Activated CD4-positive, alpha-beta T cell treated with anti-CD3 and anti-CD28 coated beads, Interleukin-2, Interleukin-6, amounts not matched to agents 100 ng/mL and 50 ng/mL, durations not matched to agents 16 hours and 8 hours (primary cell): ENCODE results near the gene OSBPL8.
A peak's percentile ranks its signal among the peaks of the same experiment; 100 is the strongest.

Experiments used
- DNase-seq: peaks from one replicate; pipeline ENCODE4 v3.0.0-alpha.2; 2020

The OSBPL8 gene, protein sequence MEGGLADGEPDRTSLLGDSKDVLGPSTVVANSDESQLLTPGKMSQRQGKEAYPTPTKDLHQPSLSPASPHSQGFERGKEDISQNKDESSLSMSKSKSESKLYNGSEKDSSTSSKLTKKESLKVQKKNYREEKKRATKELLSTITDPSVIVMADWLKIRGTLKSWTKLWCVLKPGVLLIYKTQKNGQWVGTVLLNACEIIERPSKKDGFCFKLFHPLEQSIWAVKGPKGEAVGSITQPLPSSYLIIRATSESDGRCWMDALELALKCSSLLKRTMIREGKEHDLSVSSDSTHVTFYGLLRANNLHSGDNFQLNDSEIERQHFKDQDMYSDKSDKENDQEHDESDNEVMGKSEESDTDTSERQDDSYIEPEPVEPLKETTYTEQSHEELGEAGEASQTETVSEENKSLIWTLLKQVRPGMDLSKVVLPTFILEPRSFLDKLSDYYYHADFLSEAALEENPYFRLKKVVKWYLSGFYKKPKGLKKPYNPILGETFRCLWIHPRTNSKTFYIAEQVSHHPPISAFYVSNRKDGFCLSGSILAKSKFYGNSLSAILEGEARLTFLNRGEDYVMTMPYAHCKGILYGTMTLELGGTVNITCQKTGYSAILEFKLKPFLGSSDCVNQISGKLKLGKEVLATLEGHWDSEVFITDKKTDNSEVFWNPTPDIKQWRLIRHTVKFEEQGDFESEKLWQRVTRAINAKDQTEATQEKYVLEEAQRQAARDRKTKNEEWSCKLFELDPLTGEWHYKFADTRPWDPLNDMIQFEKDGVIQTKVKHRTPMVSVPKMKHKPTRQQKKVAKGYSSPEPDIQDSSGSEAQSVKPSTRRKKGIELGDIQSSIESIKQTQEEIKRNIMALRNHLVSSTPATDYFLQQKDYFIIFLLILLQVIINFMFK

DNA sequence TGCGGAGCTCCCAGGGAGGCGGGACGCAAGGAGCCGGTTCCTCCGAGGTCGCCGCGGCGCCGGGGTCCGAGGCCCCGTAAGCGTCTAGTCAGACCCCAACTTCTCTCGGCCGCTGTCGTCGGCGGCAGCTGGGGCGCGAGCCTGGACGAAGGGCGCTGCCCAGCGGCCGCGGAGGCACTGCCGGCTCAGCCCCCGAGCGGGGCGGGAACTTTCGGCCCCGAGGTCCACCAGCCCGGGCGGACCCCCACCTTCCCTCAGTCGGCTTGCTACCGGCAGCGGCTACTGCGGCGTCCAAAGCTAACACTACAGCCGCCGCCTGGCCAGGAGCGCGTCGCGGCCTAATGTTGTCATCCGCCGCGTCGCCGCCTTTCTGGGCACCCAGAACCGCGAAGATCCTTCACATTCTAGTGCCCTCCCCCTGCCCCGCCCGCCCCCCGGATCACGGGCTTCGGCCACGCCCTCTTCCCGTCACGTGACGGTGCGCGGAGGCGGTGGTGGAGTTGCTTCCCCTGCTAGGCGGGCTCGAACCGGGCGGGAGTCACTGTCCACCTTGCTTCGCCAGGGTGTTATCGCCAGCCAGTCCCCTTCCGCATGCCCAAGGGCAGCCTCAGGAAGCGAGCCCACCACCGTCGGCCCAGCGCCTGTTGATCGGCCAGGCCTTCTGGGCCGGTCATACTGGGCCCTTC is at the start of gene OSBPL8:
Gene OSBPL8 (minus strand): TSS at position 372 of the 686 bp plus-strand sequence. CDS start 72,220 bp downstream, outside the sequence.
- peak; percentile 97 for DNase-seq

DNA sequence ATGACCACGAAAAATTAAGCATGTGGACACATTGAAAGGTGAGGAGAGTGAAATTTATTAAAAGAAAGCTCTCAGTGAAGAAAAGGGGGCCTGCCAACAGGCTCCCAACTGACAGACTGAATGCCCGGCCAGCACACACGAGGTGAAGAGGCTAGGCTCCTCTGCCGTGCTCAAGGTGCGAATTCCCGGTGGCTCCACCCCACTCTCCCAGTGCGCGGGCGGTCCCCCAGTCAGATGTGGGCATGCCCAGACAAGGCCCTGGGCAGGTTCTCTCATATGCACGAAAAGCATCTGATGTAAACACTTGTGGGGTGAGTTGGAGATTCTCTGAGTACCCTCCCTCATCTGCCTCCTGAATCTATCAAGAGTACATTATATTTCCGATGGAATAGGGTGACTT is 48.5 kb upstream of the OSBPL8 start:
- DNase-seq, result no peak

DNA sequence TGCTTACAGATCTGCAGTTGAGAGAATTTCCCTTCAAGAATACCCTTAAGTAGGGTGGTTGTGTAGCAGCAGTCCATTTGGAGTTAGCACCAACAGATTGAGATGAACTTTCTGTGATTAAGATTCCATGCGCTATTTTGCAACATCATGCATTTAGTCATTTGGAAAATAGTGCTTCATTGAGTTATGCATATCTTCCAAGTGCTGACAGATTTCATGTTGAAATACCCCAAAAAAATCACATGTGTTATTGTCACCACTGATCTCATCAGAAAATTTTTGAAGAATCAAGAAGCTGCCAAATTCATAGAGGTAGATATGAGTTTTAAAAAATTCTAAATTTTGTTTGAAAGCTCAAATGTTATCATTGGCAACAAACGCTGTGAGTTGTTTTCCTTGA is 35.5 kb upstream of the OSBPL8 start:
- no peak for DNase-seq

DNA sequence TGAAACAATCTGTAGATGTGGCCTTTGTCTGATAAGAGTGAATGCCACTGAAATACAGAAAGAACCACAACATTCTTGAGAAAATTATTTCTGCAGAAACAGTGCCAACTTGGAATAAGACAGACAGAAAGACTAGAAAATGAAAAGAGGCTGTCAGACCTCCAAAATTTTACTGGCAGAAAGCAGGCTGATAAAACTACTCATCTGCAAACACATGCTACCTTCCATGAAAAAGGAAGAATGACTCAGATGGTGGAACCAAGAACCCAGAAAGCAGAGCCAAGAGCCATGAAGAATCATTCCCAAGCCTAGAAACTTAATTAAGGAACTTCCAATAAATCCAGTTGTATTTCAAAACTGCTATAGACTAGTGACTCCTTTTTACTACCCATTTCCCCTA is 31.9 kb upstream of the OSBPL8 start:
- DNase-seq, result no peak

DNA sequence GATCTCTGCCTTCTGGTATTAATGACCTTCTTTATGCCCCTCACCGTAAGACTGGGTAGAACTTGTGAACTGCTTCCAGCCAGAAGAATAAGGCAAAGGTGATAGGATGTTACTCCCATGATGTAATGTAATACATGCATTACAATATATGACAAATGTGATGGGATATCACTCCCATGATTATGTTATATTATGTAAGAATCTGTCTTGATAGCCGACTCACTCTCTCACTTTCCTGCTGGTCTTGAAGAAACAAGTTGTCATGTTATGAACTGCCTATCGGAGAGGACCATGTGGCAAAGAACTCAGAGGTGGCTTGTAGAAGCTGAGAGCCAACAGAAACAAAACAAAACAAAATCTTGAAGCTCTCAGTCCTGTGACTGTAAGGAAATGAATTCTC is 30.6 kb upstream of the OSBPL8 start:
- no peak for DNase-seq

DNA sequence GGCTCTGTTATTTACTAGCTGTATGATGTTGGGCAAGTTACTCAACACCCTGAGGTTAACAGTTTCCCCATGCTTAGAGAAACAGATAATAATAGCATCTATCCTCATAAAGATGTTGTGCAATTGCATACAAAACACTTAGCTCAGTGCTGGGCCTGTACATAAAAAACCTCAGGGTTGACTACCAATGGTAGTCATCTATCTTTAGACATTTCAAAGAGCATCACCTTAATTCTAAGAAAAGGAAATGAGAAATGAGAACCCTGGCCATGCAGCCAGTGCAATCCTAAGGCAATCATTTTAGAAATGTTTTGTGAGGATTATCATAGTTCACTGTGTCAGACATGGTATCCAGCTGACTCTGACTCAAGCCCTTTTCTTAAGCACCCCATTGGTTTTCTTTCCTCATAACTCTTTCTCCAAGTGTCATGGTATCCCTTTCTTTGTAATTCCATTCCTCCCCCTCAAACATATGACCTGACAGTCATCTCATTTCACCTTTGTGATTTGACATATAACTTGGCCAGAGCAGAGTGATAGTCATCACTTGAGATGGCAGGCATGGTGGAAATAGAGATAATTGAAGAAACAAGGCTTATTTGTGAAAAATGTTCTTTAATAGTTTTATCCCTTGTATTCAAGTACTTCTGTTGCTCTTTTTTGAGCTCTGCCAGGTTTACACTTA is 29.5 kb upstream of the OSBPL8 start:
- DNase-seq, result peak; percentile 47

DNA sequence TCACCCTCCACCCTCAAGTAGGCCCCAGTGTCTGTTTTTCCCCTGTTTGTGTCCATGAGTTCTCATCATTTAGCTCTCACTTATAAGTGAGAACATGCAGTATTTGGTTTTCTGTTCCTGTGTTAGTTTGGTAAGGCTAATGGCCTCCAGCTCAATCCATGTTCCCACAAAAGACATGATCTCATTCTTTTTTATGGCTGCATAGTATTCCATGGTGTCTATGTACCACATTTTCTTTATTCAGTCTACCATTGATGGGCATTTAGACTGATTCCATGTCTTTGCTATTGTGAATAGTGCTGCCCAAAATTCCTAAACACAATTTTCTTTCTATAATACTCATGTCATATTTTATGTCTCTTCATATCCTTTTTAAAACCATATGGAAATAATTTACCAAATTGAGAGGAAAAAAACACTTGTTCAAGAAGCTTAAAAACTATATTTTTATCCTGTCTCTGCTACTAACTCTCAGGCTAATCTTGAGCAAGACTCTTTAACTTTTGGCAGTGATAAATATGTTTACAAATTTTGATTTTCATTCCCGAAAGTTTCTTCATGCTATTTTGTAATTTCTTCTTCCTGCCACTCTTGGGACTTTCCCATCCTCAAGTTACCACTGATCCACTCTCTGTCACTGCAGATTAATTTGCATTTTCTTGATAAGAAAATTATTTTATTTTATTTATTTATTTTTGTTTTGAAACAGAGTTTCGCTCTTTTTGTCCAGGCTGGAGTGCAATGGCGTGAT is 28.0 kb upstream of the OSBPL8 start:
- no peak for DNase-seq

DNA sequence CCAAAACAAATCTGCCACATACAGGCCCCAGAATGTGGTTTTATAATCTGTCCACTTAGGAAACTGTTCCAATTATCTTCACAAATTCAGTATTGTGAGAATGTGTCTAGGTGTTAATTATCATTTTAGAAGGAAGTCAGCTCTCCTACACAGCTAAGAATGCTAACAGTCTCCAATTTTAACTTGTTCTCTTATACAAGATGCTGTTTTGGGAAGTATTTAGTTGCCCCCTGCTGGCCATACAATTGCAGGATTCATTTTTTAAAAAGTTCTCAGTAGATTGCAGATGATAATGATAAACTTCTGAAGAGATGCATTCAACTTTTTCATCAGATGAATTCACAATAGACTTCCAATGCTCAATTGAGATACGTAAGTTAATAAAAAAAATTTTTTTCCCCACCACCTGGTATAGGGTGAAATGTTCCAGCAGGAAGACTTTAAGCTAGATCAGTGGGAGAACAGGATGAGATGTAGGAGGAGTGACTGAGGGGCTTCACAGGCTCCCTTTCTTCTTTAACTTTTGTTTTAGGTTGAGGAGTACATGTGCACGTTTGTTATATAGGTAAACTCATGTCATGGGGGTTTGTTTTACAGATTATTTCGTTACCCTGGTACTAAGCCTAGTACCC is 27.3 kb upstream of the OSBPL8 start:
- peak; percentile 43 for DNase-seq

DNA sequence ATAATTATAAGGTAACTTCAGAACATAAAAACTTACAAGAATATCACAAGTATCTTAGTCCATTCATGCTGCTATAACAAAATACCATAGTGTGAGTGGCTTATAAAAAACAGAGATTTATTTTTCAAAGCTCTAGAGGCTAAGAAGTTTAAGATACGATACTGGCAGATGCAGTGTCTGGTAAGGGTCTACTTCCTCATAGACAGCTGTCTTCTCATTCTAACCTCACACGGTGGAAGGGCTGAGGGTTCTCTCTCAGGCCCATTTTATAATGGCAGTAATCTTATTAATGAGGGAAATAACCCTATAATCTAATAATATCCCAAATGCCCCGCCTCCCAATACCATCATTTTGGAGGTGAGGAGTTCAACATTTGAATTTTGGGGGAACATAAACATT is 23.7 kb upstream of the OSBPL8 start:
- DNase-seq, result no peak

DNA sequence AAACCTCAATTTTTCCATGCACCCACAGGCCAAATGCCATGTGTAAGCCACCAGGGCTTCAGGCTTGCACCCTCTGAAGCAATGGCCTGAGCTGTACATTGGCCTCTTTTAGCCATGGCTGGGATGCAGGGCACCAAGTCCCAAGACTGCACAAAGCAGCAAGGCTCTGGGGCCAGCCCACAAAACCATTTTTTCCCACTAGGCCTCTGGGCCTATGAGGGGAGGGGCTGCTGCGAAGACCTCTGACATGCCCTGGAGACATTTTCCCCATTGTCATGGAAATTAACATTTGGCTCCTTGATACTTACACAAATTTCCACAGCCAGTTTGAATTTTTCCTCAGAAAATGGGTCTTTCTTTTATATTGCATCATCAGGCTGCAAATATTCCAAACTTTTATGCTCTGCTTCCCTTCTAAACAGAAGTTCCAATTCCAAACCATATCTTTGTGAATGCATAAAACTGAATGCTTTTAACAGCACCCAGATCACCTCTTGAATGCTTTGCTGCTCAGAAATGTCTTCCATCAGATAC is 14.3 kb upstream of the OSBPL8 start:
- no peak for DNase-seq

DNA sequence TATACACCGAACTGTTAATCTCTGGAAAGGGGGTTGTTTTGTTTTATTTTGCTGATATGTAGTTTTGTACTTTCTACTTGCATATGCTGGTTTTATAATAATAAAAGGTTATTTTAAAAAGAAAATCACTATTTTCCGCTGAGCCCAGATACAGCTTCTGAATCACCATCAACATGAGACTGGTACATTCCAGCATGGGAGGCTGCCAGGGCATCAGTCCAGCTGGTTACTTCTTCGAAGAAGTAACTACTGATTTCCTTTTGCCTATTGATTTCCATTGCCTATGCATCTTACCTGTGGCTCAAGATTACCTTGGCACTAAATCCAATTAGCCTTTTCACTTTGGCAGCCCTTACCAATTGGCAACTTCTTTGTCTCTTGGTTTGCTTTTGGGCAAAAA is 11.7 kb upstream of the OSBPL8 start:
- DNase-seq, result no peak

DNA sequence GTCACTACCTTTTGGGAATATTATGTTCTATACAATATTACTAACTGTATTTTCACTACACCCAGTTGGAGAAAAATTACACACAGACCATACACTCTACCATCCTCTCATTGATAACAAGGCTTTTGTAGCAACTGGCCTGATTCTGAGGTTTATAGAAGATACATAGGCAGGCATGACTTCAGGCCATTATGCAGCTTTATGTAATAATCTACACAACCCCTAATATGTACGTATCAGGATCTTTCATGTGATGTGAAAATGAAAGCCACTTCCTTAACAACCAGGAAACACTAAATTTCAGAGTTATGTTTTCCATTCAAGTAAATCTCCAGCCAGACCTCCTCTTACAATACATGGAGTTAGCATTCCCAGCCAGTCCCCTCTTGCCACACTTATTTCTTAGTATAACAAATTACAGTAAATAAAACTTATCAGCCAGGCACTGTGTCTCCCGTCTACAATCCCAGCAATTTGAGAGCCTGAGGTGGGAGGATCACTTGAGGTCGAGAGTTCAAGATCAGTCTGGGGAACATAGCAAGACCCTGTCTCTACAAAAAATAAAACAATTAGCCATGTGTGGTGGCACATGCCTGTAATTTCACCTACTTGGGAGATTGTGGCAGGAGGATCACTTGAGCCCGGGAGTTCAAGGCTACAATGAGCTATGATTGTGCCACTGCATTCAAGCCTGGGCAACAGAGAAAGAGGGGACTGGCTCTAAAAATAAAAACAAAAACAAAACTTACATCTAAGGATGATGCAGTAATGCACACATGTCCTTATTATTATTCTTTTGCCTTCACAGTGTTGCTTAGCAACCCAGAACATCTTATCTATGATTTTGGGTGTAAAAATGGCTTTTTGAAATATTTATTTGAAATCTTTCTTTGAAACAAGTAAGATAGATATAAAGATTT is 10.4 kb upstream of the OSBPL8 start:
- no peak for DNase-seq

DNA sequence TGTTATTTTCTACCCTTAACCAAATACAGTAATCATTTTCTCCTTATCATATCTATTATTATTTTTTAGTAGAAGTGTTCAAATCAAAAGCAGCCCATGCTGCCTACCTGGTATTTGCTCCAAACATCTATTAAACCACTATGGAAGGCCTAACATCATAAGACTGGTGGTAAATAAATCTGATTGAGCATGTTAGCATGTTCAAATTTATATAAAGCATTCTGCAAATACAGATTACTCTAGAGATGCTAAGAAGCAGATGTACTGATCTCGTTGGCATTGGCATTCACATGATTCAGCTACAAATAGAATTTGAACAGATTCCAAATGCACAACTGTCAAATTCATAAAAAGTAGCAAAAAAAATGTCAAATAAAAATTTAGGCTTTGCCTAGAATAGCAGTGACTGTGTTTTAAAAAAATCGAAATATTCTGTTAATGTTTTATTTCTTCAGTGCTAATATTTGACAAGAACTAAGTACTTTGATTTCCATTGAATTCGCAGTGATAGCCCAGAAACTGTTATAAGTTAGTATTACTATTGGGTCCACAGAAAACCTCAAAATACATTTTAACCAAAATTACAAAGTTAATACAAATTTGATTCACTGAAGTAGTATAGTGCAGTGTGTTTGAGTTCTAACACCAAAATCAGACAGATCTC is 9.4 kb upstream of the OSBPL8 start:
- DNase-seq, result no peak

DNA sequence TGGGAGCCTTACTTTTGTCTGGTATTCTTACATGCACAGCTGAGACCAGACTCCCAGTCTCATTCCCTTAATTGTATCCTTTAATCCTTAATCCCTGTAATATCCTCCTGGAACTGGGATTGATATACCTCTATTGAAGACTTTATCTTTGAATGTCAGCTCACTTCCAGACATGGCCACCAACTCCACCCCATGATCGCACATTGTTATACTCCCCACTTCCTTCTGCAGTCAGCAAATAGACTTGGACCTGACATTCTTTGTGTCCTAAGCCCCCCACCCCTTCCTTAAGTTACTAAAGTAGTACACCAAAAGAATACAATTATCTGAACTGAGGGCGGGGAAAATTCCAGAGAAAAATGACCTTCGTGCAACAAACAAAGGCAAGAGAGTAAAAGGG is 8.6 kb upstream of the OSBPL8 start:
- DNase-seq, result no peak

DNA sequence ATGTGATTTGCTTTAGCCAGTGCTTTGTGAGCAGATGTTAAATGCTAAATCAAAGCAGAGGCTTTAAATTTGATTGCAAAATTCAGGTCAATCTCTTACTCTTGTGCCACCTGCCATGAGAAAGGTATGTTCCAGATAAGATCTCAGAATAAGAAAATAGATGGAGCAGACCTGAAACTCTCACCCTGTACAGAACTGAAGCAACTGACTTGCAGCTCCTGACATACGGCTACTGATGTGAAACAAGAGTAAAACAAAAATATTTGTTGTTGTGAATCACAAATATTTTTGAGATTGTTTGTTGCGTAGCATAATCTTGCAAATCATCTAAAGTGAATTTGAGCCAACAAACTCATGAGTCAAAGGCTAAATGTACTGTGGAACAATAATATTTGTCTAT is 3.5 kb upstream of the OSBPL8 start:
- no peak for DNase-seq

DNA sequence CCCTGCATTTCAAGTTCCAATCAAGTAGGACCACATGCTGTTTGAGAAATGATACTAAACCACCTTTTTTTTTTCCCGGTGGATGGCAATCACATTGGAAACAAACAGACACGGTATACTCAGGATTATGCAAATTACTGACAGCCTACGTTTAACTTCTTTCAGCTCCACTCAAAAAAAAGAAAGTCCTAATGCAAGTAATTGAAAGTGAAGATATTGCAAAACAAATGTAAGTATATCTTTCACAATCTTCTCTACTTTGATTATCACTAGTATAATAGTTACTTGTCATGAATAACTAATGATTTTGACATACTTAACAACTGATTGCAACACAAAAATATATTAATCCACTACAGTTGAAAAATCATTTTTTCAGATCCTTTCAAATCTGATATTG is 2.6 kb upstream of the OSBPL8 start:
- no peak for DNase-seq

DNA sequence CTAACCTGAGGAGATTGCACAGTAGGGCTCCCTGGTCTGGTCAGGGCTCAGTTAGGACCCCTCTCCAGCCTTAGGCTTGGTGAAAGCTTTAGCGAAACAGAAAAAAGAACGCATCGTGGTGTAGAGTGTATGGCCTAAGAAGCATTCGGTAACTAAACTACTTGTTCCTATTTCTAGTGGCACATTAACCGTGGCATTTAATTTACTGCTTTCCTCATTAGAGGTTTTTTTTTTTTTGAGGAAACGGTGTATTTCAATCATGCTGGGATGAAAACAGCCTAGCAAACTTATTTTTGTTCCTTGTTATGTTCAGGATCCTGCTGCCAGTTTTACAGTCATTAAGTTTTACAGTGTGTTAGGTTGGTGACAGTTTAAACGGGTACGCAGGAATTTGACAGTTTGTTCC is 518 bp upstream of the OSBPL8 start:
- no peak for DNase-seq

DNA sequence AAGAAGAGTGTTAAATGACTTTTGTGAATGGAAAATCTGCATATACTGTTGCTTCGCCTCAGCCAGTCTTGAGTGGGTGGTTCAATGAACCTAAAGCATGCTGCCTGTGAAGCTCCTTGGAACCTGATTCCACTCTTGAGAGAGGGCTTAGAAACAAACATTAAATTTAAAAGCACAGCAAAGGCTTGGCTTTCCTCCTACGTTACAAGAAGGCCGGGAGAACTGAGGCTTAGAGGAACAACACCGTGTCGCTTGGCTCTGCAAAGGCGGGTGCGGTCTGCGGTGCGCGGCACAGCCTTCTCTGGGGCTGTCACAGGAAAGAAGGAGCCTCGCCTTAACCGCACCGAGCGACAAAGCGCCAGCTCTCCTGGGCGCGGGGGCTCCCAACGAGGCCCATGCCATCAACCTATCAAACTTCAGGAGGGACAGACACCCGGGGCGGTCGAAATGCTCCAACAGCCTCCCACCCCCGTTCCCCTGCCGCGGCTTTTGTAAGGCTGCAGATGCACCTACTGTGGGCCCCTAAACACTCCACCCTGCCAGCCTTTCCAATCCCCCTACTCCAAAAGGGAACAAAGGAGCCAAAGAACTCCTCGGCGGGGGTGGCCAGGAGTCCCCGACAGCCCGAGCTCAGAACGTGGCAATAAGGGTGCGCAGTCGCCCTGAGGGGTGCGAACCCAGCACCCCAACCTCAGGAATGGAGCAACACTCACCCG is 729 bp downstream of the OSBPL8 start:
- peak; percentile 84 for DNase-seq

DNA sequence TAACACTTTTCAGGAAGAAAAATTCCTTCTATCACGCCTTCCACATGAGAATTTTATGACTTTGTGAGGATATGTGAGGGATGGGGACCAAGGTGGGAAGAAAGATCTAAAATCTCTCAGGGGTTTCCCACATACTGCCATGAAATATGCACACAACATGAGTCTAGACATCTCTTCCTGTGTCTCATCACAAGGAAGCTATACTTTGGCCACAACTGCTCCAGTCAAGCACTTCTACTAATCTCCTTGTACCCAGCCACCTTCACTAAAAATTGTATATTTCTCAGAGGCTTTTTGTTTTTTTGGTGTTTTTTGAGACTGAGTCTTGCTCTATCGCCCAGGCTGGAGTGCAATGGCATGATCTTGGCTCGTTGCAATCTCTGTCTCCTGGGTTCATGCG is 3.2 kb downstream of the OSBPL8 start:
- DNase-seq, result no peak
